Immature natural killer cell (primary cell): ENCODE results near the gene ECHS1. TPM values are rescaled to one million over a fixed set of nuclear protein-coding genes. Genes with fewer than 3 reads are reported as not detected.

ENCODE experiments used
- DNase-seq, 3 donors: peaks; one replicate each; pipeline ENCODE4 v3.0.0; 2022; ENCODE audit warnings: mixed read lengths in 1 of 3
- H3K27ac Mint-ChIP-seq, 6 donors: one replicate each; pipeline ENCODE4 v1.8.0; 2020; ENCODE audit warnings: mixed read lengths in 6 of 6, mild to moderate bottlenecking in 5 of 6, inconsistent platforms in 4 of 6, moderate library complexity in 3 of 6
- H3K27me3 Mint-ChIP-seq, 3 donors: one replicate each; pipeline ENCODE4 v1.8.0; 2020 to 2021; ENCODE audit warnings: low read depth in 3 of 3, mild to moderate bottlenecking in 3 of 3, mixed read lengths in 3 of 3, moderate library complexity in 3 of 3, inconsistent platforms in 1 of 3
- H3K36me3 Mint-ChIP-seq, 3 donors: one replicate each; pipeline ENCODE4 v1.8.0; 2020; ENCODE audit warnings: mixed read lengths in 3 of 3, inconsistent platforms in 2 of 3, mild to moderate bottlenecking in 2 of 3
- H3K4me1 Mint-ChIP-seq, 2 donors: one replicate each; pipeline ENCODE4 v1.8.0; 2020; ENCODE audit warnings: inconsistent platforms in 2 of 2, mild to moderate bottlenecking in 2 of 2, mixed read lengths in 2 of 2, moderate library complexity in 1 of 2
- H3K4me3 Mint-ChIP-seq, 5 donors: one replicate each; pipeline ENCODE4 v1.8.0; 2020; ENCODE audit warnings: mild to moderate bottlenecking in 5 of 5, mixed read lengths in 5 of 5, inconsistent platforms in 3 of 5, moderate library complexity in 3 of 5
- H3K9me3 Mint-ChIP-seq, 6 donors: one replicate each; pipeline ENCODE4 v1.8.0; 2020; ENCODE audit warnings: mild to moderate bottlenecking in 6 of 6, mixed read lengths in 6 of 6, inconsistent platforms in 4 of 6, moderate library complexity in 3 of 6
- polyA plus RNA-seq, 3 donors: library from polyadenylated mRNA; unstranded; fragments of 300-500 nt; fragmentation: Illumina TruSeq; gene quantifications; one replicate each; pipeline ENCODE4 v1.2.3, GENCODE V29; 2021

Gene ECHS1
- polyA plus RNA-seq, 3 donors from 2014 or later: 91.2 to 134 (median 118) TPM

GRCh38 chr10:133355991-133356390, 17.2 kb downstream of the ECHS1 start:
- peak overlapping the region; percentile 54 to 66 (median 58) for H3K4me3 Mint-ChIP-seq

GRCh38 chr10:133355266-133355665, 17.9 kb downstream of the ECHS1 start:
- no peak overlapping the region for H3K4me3 Mint-ChIP-seq
- no peak for DNase-seq
- no peak overlapping the region for H3K27ac Mint-ChIP-seq
- H3K4me1 Mint-ChIP-seq: peaks cover 0 to 4% of the 10 kb centered on the region in 2 donors
- H3K27me3 Mint-ChIP-seq: no peaks in the 10 kb centered on the region
- no peaks in the 10 kb centered on the region for H3K9me3 Mint-ChIP-seq
- H3K36me3 Mint-ChIP-seq: no peaks in the 10 kb centered on the region

More at GRCh38 chr10:133355991-133356390, 17.2 kb downstream of the ECHS1 start:
- Mint-ChIP-seq H3K9me3 (no peaks in the 10 kb centered on the region), H3K36me3 (no peaks in the 10 kb centered on the region), H3K27me3 (no peaks in the 10 kb centered on the region), H3K27ac (no peak overlapping the region), H3K4me1 (peaks cover 0 to 4% of the 10 kb centered on the region in 2 donors)
- no peak for DNase-seq

- Mint-ChIP-seq H3K4me1 (peaks cover 0 to 4% of the 10 kb centered on the region in 2 donors), H3K27ac (no peak overlapping the region), H3K36me3 (no peaks in the 10 kb centered on the region), H3K27me3 (no peaks in the 10 kb centered on the region), H3K4me3 (no peak overlapping the region), H3K9me3 (no peaks in the 10 kb centered on the region)
- DNase-seq: no peak
Measured at GRCh38 chr10:133354672-133355240, 18.4 kb downstream of the ECHS1 start.

- Mint-ChIP-seq H3K9me3 (no peaks in the 10 kb centered on the region), H3K27me3 (peaks cover 0 to 2% (median 2%) of the 10 kb centered on the region in 3 donors), H3K4me1 (peaks cover 0 to 4% of the 10 kb centered on the region in 2 donors), H3K4me3 (no peak overlapping the region), H3K27ac (no peak overlapping the region), H3K36me3 (no peaks in the 10 kb centered on the region)
- DNase-seq: no peak
Measured at GRCh38 chr10:133353988-133354605, 19.1 kb downstream of the ECHS1 start.

- peaks cover 0 to 2% (median 2%) of the 10 kb centered on the region in 3 donors for H3K27me3 Mint-ChIP-seq
- no peak for DNase-seq
- H3K4me1 Mint-ChIP-seq: peaks cover 0 to 4% of the 10 kb centered on the region in 2 donors
- no peaks in the 10 kb centered on the region for H3K9me3 Mint-ChIP-seq
- H3K27ac Mint-ChIP-seq: no peak overlapping the region
- H3K36me3 Mint-ChIP-seq: no peaks in the 10 kb centered on the region
- H3K4me3 Mint-ChIP-seq: no peak overlapping the region
Measured at GRCh38 chr10:133353202-133353959, 19.8 kb downstream of the ECHS1 start.

DNA sequence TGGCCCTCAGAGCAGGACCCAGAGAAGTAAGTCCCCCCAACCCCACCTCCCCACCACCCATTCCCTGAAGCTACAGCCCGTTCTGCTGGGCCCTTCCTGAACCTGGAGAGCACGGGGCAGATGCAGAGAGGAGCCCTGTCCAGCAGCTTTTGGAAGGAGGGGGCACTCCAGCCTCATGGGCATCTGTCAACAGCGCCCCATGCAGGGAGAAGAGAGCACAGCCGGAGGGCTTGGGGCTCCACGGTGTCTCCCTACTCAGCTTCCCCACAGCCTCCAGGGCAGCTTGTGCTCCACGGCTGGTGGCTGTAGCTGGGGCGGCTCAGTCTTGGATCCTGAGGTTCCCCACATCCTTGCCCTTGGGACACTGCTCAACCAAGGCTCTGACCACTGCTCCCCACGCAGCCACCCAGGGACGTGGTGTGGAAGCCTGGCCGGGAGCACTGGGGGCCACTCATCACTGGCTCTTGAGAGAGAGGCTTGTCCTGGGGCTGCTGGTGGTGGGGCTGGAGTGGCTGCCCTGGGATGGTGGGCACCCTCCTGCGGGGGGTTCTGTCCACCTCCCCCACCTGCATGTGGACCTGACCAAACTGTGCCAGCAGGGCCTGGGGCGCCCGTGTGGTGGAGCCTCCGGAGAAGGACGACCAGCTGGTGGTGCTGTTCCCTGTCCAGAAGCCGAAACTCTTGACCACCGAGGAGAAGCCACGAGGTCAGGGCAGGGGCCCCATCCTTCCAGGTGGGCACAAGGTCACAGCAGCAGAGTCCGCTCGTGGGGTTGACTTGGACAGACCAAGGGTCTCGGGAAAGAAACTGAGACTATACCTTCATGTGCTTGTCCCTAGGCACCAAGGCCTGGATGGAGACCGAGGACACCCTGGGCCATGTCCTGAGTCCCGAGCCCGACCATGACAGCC, 21.5 kb downstream of the ECHS1 start:
- no peak overlapping the region for H3K27ac Mint-ChIP-seq
- no peaks in the 10 kb centered on the region for H3K36me3 Mint-ChIP-seq
- DNase-seq: no peak
- no peak overlapping the region for H3K4me3 Mint-ChIP-seq
- no peaks in the 10 kb centered on the region for H3K9me3 Mint-ChIP-seq
- peaks cover 0 to 2% of the 10 kb centered on the region in 2 donors for H3K4me1 Mint-ChIP-seq
- H3K27me3 Mint-ChIP-seq: peaks cover 0 to 2% (median 2%) of the 10 kb centered on the region in 3 donors

- no peak overlapping the region for H3K4me3 Mint-ChIP-seq
- H3K27me3 Mint-ChIP-seq: peaks cover 2 to 3% (median 3%) of the 10 kb centered on the region in 3 donors
- no peaks in the 10 kb centered on the region for H3K9me3 Mint-ChIP-seq
- no peaks in the 10 kb centered on the region for H3K36me3 Mint-ChIP-seq
- H3K27ac Mint-ChIP-seq: no peak overlapping the region
- no peak for DNase-seq
- H3K4me1 Mint-ChIP-seq: no peaks in the 10 kb centered on the region
Measured at GRCh38 chr10:133350950-133351329, 22.2 kb downstream of the ECHS1 start.

GRCh38 chr10:133350283-133350949, 22.7 kb downstream of the ECHS1 start:
- DNase-seq: no peak
- Mint-ChIP-seq H3K9me3 (no peaks in the 10 kb centered on the region), H3K27ac (no peak overlapping the region), H3K36me3 (no peaks in the 10 kb centered on the region), H3K27me3 (peaks cover 2 to 8% (median 5%) of the 10 kb centered on the region in 3 donors), H3K4me3 (no peak overlapping the region), H3K4me1 (no peaks in the 10 kb centered on the region)

DNA sequence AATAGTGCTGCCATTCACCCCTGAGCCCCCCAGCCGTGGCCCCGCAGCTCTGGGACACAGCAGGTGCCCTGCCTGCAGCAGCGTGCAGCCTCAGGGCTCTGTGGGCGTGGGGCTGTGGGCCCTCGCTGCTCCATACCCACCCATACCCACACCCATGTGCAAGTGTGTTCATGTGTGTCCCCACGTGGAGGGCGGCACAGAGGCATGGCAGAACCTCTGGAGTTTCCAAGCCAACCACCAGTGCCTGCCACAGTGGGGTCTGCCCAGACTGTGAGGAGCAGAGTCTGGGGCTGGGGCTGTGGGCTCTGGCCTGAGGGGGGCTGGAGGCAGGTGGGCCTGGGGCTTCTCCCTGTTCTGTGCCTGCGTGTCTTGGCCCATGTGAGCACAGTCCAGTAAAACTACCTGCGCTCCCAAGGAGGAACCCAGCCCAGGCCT, 23.6 kb downstream of the ECHS1 start:
- Mint-ChIP-seq H3K9me3 (no peaks in the 10 kb centered on the region), H3K27ac (no peak overlapping the region), H3K4me1 (no peaks in the 10 kb centered on the region), H3K4me3 (no peak overlapping the region), H3K27me3 (peaks cover 2 to 8% (median 5%) of the 10 kb centered on the region in 3 donors), H3K36me3 (no peaks in the 10 kb centered on the region)
- no peak for DNase-seq

DNA sequence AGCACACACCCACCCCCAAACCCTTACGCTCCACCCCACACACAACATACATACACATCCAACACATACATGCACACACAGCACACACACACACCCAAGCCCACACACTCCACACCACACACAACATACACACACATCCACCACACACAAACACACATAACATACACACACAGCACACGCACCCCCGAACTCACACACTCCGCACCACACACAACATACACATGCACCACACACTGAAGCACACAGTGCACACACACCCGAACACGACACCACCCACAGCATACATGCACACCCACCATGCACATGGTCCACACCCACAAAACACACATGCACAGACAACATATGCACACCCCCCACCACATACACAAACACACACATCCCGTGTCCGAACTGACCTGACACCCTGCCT, 24.0 kb downstream of the ECHS1 start:
- no peaks in the 10 kb centered on the region for H3K36me3 Mint-ChIP-seq
- H3K4me3 Mint-ChIP-seq: no peak overlapping the region
- no peak for DNase-seq
- H3K9me3 Mint-ChIP-seq: no peaks in the 10 kb centered on the region
- peaks cover 2 to 9% (median 8%) of the 10 kb centered on the region in 3 donors for H3K27me3 Mint-ChIP-seq
- H3K4me1 Mint-ChIP-seq: no peaks in the 10 kb centered on the region
- H3K27ac Mint-ChIP-seq: no peak overlapping the region

- Mint-ChIP-seq H3K27ac (no peak overlapping the region), H3K4me1 (no peaks in the 10 kb centered on the region), H3K4me3 (no peak overlapping the region), H3K9me3 (no peaks in the 10 kb centered on the region), H3K36me3 (no peaks in the 10 kb centered on the region), H3K27me3 (peaks cover 4 to 13% (median 8%) of the 10 kb centered on the region in 3 donors)
- DNase-seq: no peak
Measured at GRCh38 chr10:133347710-133348517, 25.2 kb downstream of the ECHS1 start.

- H3K27ac Mint-ChIP-seq: no peak overlapping the region
Measured at GRCh38 chr10:133346413-133346812, 26.7 kb downstream of the ECHS1 start.

More at GRCh38 chr10:133346413-133346812, 26.7 kb downstream of the ECHS1 start:
- Mint-ChIP-seq H3K4me1 (no peaks in the 10 kb centered on the region), H3K27me3 (peaks cover 6 to 23% (median 9%) of the 10 kb centered on the region in 3 donors), H3K36me3 (no peaks in the 10 kb centered on the region), H3K4me3 (no peak overlapping the region), H3K9me3 (no peaks in the 10 kb centered on the region)
- DNase-seq: no peak
